Activated CD8-positive, alpha-beta memory T cell treated with anti-CD3 and anti-CD28 coated beads, Interleukin-2, amount 50 U/mL, for 4 hours (primary cell): Measurements from ENCODE around the gene APH1B.
"Not testable (repeated sequence)": the region's sequence is repeated elsewhere in the genome, so short reads cannot be mapped to it uniquely, and the experiment has no call there.

Experiments used
- DNase-seq: peaks from one replicate; pipeline ENCODE4 v3.0.0-alpha.2; 2020

Gene APH1B

DNA sequence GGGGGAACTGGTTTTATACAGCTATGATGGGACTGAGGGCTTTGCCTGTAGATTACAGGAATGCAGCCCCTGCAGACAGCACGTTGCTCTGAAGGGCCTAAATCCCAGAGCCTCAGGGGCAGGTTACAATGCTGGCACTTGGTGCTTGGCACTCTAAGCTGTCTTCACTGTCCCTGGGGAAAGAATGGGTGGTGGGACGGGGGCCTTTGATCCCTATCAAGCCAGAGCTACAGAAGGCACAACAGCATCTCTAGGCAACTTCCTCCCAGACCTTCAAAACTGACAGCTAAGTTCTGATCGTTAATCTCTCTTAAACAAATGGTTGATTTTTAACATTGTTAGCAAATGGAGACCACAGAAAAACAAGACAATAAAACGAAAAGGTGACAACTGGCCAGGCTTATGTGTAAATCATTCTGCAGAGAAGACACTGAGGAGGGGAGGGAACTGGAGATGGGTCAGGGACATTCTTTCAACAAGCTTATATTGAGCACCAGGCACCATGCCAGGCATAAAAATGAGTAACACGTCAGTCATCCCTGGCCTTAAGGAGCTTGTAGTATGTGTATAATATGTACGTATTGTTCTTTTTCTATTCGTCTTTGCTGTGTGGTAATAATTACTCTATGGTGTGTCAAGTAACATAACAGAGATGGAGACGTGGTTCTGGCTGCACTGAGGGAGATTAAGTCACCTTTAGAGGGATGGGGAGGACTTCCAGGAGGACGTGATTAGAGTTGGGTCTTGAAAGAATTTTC lies 55.1 kb downstream of the APH1B start:
- DNase-seq = no peak

GRCh38 chr15:63334821-63335220 lies 57.4 kb downstream of the APH1B start:
- no peak for DNase-seq

GRCh38 chr15:63335543-63336240 lies 58.3 kb downstream of the APH1B start:
- no peak for DNase-seq

DNA sequence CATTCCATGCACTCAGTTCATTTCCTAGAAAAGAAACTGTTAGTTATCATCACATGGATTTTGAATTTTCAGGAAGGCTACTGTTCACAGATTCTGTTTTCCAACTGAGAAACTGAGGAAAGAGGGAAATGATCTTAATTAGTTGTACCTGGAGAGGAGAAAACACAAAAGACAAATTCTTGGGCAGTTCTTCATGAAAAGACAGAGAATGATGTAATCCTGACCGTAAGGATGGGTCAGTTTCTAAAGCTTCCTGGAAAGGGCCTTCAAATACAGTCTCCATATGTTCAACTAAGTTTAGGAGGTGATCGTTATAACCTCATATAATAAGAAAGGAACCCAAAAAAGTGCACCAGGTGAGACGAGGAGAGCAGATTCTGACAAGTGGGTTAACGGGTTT lies 59.6 kb downstream of the APH1B start:
- no peak for DNase-seq

DNA sequence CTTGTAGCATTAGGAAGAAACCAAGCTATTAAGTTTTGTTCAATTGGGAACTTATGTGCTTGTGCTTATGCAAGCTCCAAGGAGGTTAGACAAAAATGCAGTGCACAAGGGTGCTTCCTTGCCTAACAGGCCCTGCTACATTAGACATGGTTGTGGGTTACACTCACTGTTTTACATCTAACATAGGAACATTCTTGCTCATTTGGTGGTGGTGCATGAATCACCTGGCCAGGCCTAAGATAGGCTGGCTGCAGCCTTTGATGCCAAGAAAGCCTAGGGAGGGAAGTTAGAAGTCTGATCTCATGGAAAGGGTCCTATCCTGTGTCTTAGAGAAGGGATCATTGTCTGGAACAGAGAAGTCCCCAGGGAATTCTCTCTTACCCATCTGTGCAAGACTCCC lies 60.8 kb downstream of the APH1B start:
- no peak for DNase-seq

GRCh38 chr15:63339006-63339766 lies 61.8 kb downstream of the APH1B start:
- DNase-seq = no peak

GRCh38 chr15:63339836-63340235 lies 62.4 kb downstream of the APH1B start:
- DNase-seq = no peak

- no peak for DNase-seq
Measured at GRCh38 chr15:63340353-63340752, 62.9 kb downstream of the APH1B start.

GRCh38 chr15:63340878-63341277 lies 63.5 kb downstream of the APH1B start:
- no peak for DNase-seq

- DNase-seq = no peak
Measured at GRCh38 chr15:63341898-63342297, 64.5 kb downstream of the APH1B start.

DNA sequence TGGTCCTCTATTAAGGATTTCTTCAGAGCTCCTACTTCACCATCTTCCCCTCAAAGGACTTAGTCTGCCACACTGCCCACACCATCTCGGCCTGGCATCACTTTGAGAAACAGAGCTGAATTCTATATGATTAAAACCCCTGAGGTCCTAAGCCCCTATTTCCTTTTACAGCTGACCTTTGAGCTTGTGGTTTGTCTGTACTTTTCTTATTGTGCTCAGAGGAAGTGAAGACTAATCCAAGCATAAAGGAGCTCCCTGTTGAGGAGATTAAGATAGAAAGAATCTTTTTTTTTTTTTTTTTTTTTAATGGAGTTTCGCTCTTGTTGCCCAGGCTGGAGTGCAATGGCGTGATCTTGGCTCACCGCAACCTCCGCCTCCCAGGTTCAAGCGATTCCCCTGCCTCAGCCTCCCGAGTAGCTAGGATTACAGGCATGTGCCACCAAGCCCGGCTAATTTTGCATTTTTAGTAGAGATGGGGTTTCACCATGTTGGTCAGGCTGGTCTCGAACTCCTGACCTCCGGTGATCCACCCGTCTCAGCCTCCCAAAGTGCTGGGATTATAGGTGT lies 65.7 kb downstream of the APH1B start:
- DNase-seq = not testable (repeated sequence)

DNA sequence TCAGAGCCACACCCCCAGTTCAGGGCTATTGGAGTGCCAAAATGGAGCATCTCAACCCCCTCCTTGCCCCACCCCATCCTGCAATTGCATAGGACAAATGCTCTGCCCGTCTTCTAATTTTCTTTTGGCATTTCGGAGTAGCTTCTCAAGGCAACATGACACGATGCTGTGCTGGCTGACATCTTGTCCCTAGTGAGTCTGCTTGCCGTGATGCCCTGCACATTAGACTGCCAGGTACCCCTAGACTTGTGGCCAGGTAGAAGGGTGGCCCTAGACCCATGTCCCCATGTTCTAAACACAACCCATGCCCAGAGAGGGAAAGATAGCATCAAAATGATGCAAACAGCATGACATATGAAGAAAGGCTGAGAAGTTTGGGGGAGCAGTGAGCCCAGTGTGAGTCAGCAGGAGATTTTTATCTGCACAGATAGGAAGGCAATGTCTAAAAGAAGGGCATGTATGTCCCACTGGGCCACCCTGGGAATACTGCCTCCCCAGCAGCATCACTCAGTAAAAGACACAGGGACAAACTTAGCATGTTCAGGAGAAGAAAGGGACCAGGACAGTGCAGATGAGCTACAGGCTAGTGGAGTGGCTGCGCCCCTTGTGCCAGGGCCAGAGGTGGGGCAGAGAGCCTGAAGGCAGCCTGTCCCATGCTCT lies 67.5 kb downstream of the APH1B start:
- no peak for DNase-seq

GRCh38 chr15:63345391-63345752 lies 68.0 kb downstream of the APH1B start:
- no peak for DNase-seq

- no peak for DNase-seq
Measured at GRCh38 chr15:63347074-63347857, 69.9 kb downstream of the APH1B start.

DNA sequence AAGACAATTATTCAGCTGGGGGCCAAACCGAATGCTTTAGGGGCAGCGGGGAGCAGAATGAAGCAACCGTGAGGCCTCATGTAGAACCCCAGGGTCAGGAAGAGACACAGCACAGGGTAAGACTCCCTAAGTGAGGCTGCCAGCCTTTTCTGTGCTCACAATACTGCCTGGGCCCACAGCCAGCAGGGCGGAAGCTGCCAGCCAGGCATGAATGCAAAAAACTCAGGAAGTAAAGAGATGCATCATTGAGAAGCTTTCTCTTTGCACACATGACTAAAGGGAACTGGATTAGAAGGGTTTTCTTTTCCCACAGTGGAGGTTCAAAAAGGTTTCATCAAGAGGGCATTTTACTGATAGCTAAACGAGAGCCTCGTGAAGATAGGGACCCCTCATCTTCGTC lies 71.0 kb downstream of the APH1B start:
- no peak for DNase-seq

DNA sequence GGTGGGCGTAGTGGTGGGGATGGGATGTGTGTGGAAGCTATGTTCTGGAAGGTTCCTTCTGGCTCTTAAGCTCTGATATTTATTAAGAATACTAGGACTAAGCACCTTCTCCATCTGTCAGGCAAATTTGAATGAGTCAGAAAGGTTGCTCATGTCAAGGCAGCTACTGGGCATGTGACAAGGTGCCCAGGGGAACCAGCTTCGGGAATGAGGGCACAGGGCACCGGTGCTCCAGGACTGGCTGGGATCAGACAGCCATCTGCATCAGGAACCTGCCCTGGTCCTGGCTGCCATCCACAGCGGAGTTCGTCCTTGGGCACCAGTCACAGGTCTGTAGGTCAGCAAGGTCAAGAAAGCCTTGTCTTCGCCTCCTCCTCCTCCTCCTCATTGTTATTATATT lies 71.8 kb downstream of the APH1B start:
- no peak for DNase-seq

GRCh38 chr15:63349621-63350020 lies 72.2 kb downstream of the APH1B start:
- DNase-seq = no peak

DNA sequence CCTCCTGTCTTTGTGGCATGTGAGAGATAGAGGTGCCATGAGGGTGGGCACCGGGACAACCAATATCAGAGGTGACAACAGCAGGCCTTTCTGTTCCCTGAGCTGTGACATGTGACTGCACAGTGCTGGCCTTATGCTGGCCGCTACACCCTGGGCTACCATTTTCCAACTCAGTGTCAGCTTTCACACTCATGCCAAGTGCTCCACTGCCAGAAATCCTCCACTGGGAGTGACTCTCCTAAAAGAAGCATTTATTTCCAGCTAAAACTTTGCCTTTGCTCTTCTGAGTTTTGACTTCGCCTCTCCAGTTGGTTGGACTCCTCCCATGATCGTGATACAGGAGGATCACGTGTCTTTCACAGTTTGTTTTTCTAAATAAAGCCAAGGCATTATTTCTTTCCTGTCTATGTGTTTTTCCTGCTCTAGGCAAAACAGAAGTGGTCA lies 72.8 kb downstream of the APH1B start:
- no peak for DNase-seq

- no peak for DNase-seq
Measured at GRCh38 chr15:63351170-63351569, 73.8 kb downstream of the APH1B start.

- no peak for DNase-seq
Measured at GRCh38 chr15:63352808-63353207, 75.4 kb downstream of the APH1B start.

DNA sequence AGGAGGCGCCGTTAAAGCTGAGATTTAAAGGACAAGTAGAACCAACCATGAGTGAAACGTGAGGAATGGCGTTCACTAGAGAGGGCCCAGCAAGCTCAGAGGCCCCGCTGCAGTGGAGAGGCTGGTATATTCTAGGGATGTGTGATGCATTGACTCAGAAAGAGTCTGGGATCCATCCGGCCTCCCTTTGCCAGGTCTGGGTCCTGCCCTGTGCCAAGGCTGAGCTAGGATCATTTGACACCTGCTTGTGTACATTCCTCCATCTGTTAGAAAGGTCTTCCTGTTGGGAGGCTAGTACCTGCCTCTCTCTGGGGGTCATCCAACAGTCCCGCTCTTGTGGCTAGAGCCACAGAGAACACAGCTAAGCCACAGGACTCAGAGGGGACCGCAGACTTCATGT lies 75.9 kb downstream of the APH1B start:
- DNase-seq = no peak

GRCh38 chr15:63353887-63354286 lies 76.5 kb downstream of the APH1B start:
- no peak for DNase-seq
